Right atrium auricular region (tissue), 2 donors: Measurements from ENCODE around the gene NDUFS6. TPM values are rescaled to one million over a fixed set of nuclear protein-coding genes. Genes with fewer than 3 reads are reported as not detected.
"Not testable (repeated sequence)": the region's sequence is repeated elsewhere in the genome, so short reads cannot be mapped to it uniquely, and the experiment has no call there.

ENCODE experiments used
- DNase-seq: peaks from one replicate; pipeline ENCODE4 v3.0.0-alpha.2; 2019; ENCODE audit warnings: low spot score
- H3K27ac ChIP-seq, 2 donors: fragments of 200-600 bp; sonication (generic); 1 replicate in 1 of 2; 2 replicates in 1 of 2; pipeline ENCODE4 v1.5.1; 2016 to 2019
- H3K27me3 ChIP-seq, 2 donors: fragments of 200-600 bp; sonication (generic); one replicate each; pipeline versions ENCODE4 v1.5.1 to v1.6.0; 2017 to 2019
- H3K36me3 ChIP-seq: fragments of 200-600 bp; sonication (generic); one replicate; pipeline ENCODE4 v1.5.1; 2016
- H3K4me1 ChIP-seq, 2 donors: fragments of 200-600 bp; sonication (generic); one replicate each; pipeline versions ENCODE4 v1.5.1 to v1.6.0; 2017 to 2019
- H3K4me3 ChIP-seq, 2 donors: fragments of 200-600 bp; sonication (generic); 1 replicate in 1 of 2; 2 replicates in 1 of 2; pipeline ENCODE4 v1.5.1; 2017 to 2019; ENCODE audit warnings: mild to moderate bottlenecking in 1 of 2, moderate library complexity in 1 of 2
- H3K9me3 ChIP-seq, 2 donors: fragments of 200-600 bp; sonication (generic); one replicate each; pipeline ENCODE4 v1.5.1; 2019
- total RNA-seq, 2 donors: library from RNA; depleted of rRNA; stranded (reverse); fragments of >200 nt; gene quantifications; one replicate each; pipeline ENCODE4 v1.1.0, GENCODE V29; 2016
- TF ChIP-seq, protein P1 (sequence below), 2 donors: fragments of 200-600 bp; sonication (generic); IDR thresholded peaks; one replicate each; pipeline ENCODE4 v1.5.1; 2019; ENCODE audit warnings: antibody characterized with exemption in 2 of 2

NDUFS6 gene
- total RNA-seq, 2 donors from 2014 or later, result 130 to 135 TPM

DNA sequence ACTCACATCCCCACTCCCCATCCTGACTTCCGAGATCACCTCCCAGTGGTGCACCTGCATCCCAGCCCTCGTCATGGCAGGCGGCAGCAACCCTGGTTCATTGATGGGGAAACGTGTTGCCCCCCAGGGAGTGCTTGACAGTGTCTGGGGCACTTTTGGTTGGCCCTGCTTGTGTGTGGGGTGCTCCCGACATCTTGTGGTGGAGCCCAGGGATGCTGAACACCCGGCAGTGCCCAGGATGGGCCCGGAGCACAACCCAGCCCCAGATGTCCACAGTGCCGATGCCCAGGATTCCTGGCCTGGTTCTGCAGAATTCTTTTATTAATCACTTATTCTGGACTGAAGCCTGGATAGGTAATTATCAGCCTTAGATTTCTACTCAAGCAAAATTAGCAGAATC lies 5.3 kb upstream of the NDUFS6 start:
- H3K27ac ChIP-seq, result no peak overlapping the region
- peaks cover 12% of the 10 kb centered on the region for H3K36me3 ChIP-seq
- peaks cover 0 to 29% of the 10 kb centered on the region in 2 donors for H3K4me1 ChIP-seq

DNA sequence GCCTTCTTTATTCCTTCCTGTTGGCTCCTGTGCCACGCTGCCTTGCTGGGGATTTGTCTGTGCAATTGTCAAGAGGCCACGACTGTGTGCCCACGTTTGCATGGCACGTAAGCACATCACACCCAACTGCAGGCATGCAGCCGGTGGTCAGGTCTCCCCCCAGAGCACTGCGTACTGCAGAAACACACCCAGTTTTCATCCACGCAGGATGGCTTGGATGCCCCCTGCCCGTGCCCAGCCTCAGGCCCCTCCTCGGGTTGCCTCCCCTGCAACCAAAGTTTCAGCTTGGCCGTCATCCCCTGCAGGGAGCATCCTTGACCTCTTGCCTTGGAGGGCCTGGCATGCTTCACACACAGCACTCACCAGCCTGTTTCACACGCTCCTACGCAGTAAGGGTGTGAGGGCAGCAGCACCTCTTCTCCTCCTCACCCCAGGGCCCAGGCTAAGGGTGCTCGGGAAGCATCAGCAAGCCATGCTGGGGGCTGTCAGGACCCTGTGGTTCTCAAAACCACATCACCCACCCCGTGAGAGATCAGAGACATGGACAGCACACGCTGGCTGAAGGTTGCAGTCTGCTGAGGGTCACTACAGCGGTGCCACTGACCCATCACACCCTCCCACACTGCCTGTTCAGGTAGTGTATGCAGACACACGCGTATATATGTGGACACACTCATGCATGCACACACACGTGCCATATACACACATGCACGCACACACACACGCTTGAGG lies 4.7 kb upstream of the NDUFS6 start:
- TF ChIP-seq, protein P1, sequence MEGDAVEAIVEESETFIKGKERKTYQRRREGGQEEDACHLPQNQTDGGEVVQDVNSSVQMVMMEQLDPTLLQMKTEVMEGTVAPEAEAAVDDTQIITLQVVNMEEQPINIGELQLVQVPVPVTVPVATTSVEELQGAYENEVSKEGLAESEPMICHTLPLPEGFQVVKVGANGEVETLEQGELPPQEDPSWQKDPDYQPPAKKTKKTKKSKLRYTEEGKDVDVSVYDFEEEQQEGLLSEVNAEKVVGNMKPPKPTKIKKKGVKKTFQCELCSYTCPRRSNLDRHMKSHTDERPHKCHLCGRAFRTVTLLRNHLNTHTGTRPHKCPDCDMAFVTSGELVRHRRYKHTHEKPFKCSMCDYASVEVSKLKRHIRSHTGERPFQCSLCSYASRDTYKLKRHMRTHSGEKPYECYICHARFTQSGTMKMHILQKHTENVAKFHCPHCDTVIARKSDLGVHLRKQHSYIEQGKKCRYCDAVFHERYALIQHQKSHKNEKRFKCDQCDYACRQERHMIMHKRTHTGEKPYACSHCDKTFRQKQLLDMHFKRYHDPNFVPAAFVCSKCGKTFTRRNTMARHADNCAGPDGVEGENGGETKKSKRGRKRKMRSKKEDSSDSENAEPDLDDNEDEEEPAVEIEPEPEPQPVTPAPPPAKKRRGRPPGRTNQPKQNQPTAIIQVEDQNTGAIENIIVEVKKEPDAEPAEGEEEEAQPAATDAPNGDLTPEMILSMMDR (IDR thresholded peaks at IDR 0.05), result no peak
- no peak for DNase-seq

More for the DNA sequence above, 5.3 kb upstream of the NDUFS6 start:
- Histone ChIP-seq H3K9me3 (no peaks in the 10 kb centered on the region), H3K4me3 (no peak overlapping the region), H3K27me3 (no peaks in the 10 kb centered on the region)
- TF ChIP-seq, protein P1 (IDR thresholded peaks at IDR 0.05), result no peak
- no peak for DNase-seq

DNA sequence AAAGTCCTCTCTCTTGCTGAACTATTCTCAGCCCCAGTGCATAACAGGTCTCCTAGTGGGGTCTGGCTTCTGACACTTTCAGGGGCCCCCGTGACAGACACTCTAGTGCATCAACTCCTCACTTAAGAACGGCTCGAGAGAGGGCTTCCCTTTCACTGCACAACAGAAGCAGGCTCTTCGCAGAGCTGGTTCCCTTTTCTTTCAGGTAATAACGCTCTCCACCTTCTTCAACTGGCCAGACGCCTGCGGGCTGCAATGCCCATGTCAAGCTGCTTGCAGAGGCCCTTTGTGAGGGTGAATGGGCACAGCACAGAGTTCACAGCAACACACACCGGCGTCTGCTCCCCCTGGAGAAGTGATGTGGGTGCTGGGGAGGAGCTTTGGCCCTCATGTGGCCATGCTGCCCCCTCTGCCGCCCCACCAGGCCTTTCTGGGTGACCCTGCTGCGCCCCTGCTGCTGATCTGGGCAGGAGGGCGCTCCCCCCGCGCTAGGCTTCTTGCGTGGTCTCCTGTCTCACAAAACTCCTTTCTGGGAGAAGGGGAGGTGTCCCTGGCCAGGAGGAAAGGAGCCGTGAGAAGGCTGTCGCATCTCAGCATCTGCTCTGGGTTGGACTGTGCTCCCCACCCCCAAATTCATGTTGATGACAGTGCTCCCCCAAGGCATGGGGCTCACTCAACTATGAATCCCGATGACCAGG lies 4.0 kb upstream of the NDUFS6 start:
- H3K27me3 ChIP-seq, result no peaks in the 10 kb centered on the region
- no peak overlapping the region for H3K4me3 ChIP-seq
- H3K4me1 ChIP-seq, result peaks cover 0 to 35% of the 10 kb centered on the region in 2 donors

More for the DNA sequence above, 4.7 kb upstream of the NDUFS6 start:
- Histone ChIP-seq H3K4me1 (peaks cover 0 to 29% of the 10 kb centered on the region in 2 donors), H3K9me3 (no peaks in the 10 kb centered on the region), H3K36me3 (peaks cover 12% of the 10 kb centered on the region), H3K27ac (no peak overlapping the region), H3K4me3 (no peak overlapping the region), H3K27me3 (no peaks in the 10 kb centered on the region)

DNA sequence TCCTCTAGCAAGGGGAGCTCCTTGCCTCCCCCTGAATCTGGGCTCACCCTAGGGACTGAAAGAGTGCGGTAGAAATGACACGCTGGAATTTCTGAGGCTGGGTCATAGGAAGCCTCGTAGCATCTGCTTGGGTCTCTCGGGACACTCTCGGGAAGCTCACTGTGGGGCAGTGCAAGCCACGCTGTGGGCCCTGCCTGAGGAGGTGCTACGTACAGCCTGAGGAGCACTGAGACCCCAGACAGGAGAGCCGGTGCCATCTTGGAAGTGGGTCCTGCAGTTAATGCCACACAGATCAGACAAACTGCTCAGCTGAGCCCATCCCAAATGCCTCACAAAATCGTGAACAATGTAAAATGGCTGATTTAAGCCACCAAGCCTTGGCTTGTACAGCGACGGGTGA lies 3.4 kb upstream of the NDUFS6 start:
- Histone ChIP-seq H3K4me3 (no peak overlapping the region), H3K36me3 (peaks cover 18% of the 10 kb centered on the region), H3K4me1 (peaks cover 0 to 37% of the 10 kb centered on the region in 2 donors), H3K9me3 (no peaks in the 10 kb centered on the region), H3K27ac (no peak overlapping the region), H3K27me3 (no peaks in the 10 kb centered on the region)
- DNase-seq, result no peak
- TF ChIP-seq, protein P1 (IDR thresholded peaks at IDR 0.05), result no peak

More for the DNA sequence above, 4.0 kb upstream of the NDUFS6 start:
- DNase-seq, result no peak
- TF ChIP-seq, protein P1 (IDR thresholded peaks at IDR 0.05), result no peak
- Histone ChIP-seq H3K27ac (no peak overlapping the region), H3K36me3 (peaks cover 12% of the 10 kb centered on the region), H3K9me3 (no peaks in the 10 kb centered on the region)

DNA sequence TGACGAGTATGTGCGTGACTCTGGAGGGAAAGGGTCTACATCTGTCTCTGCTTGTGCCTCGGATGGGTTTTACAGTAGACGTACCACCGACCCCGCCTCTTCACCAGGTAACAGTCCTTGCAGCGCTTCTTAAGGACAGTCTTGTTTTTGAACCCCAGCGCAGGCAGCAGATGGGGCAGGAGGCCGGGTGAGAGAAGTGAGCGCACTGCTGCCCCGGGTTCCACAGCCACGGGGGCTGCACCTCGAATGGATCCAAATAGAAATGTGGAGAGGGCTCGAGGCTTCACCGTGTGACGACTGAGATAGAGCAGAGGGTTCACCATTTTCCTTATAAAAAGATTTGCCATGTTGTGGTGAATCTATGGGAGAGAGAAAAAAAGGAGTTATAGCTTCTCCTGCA lies 2.6 kb upstream of the NDUFS6 start:
- not testable (repeated sequence) for H3K27ac ChIP-seq, H3K27me3 ChIP-seq, H3K9me3 ChIP-seq, DNase-seq
- H3K4me3 ChIP-seq, result peak overlapping the region; percentile 88 to 93
- peaks cover 26% of the 10 kb centered on the region for H3K36me3 ChIP-seq
- H3K4me1 ChIP-seq, result peaks cover under 1 to 37% of the 10 kb centered on the region in 2 donors

DNA sequence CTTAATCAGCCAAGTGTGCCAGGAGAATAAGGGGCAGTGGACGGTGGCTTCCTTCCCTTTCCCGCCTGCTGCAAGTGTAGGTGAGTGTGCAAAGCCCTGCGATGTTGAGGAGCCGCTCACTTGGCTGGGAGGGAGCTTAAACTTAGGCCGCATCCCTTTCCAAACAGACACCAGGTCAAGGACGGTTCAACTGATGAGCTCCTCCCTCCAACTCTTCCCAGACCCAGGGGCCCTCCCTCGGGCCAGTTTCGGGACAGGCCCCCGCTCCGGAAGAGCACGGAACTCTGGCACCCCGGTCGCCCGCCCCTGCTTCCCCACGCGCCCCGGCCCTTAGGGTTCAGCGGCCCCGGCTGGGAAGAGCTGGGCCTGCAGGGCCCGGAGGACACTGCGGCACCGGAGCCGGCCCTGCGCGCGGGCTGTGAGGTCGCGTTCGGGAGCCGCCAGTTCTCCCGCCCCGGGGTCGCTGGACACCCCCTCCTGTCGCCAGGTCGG lies 2.1 kb upstream of the NDUFS6 start:
- peaks cover 3 to 37% of the 10 kb centered on the region in 2 donors for H3K4me1 ChIP-seq

More for the DNA sequence above, 2.1 kb upstream of the NDUFS6 start:
- no peak for DNase-seq
- Histone ChIP-seq H3K27ac (peak overlapping the region; percentile 90), H3K4me3 (peak overlapping the region; percentile 88 to 93), H3K36me3 (peaks cover 31% of the 10 kb centered on the region), H3K27me3 (no peaks in the 10 kb centered on the region), H3K9me3 (no peaks in the 10 kb centered on the region)
- TF ChIP-seq, protein P1 (IDR thresholded peaks at IDR 0.05), result no peak
